ENCODE measurements around the gene CEP135. TPM values are rescaled to one million over a fixed set of nuclear protein-coding genes. Genes with fewer than 3 reads are reported as not detected.

The CEP135 gene, protein sequence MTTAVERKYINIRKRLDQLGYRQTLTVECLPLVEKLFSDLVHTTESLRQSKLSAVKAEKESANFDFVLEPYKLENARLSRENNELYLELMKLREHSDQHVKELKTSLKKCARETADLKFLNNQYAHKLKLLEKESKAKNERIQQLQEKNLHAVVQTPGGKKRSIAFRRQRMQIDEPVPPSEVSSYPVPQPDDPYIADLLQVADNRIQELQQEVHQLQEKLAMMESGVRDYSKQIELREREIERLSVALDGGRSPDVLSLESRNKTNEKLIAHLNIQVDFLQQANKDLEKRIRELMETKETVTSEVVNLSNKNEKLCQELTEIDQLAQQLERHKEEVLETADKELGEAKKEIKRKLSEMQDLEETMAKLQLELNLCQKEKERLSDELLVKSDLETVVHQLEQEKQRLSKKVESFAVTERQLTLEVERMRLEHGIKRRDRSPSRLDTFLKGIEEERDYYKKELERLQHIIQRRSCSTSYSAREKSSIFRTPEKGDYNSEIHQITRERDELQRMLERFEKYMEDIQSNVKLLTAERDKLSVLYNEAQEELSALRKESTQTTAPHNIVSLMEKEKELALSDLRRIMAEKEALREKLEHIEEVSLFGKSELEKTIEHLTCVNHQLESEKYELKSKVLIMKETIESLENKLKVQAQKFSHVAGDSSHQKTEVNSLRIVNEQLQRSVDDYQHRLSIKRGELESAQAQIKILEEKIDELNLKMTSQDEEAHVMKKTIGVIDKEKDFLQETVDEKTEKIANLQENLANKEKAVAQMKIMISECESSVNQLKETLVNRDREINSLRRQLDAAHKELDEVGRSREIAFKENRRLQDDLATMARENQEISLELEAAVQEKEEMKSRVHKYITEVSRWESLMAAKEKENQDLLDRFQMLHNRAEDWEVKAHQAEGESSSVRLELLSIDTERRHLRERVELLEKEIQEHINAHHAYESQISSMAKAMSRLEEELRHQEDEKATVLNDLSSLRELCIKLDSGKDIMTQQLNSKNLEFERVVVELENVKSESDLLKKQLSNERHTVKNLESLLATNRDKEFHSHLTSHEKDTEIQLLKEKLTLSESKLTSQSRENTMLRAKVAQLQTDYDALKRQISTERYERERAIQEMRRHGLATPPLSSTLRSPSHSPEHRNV
- 10 to 100 TPM in 1 of 3 donors, 1 to 10 TPM in 2; 5.8 to 13.0 (median 6.7) TPM for polyA plus RNA-seq

DNA sequence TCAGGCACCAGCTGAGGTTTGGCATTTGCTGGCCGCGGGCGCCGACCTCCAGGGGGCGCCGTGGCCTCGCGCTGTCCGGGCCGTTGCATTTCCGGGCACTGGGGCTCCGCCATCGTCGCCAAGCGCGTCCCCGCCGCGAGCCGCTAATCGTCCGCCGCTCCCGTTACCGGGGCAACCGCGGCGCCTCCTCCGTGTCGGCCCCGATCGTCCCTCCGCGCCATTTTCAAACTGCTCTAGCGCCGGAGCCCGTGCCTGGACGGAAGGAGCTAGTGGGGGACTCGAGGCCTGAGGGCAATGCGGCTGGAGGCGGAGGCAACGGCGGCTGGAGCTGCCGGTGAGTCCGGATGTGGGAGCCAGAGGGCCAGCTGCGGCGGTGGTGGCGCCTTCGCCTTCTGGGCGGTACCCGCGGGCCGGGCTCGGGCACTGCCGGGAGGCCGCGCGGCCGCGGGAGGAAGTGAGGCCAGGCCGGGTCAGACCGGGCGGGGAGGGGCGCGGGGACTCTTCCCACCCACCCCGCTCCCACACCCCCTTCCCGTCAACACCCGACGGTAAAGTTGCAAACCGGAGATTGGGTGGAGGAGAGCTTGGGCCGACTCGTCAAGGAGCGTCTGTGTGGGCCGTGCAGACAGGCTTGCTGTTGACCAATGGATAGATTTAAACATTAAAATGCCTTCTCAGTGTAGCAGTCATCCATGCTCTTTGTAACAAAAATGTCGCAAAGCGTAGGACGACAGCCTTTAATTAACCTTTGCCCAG lies at the start of gene CEP135:
Gene CEP135 (plus strand): TSS at position 220 of the 756 bp plus-strand sequence. CDS start 3,186 bp downstream, outside the sequence.
- peaks cover 6 to 11% (median 10%) of the 10 kb centered on the region in 3 donors for H3K27me3 Mint-ChIP-seq (ENCODE audit: low read depth in 3 of 3)
- H3K4me1 Mint-ChIP-seq, result peaks cover 32 to 47% of the 10 kb centered on the region in 2 donors
- peaks cover 7 to 8% (median 7%) of the 10 kb centered on the region in 3 donors for H3K36me3 Mint-ChIP-seq
- peak within 1 kb of the TSS; percentile 86 to 97 (median 92) for H3K4me3 Mint-ChIP-seq
- H3K9me3 Mint-ChIP-seq, result no peaks in the 10 kb centered on the region
- DNase-seq, result peak; percentile 95 to 97 (median 96)
- peak within 1 kb of the TSS; percentile 86 to 97 (median 94) for H3K27ac Mint-ChIP-seq

DNA sequence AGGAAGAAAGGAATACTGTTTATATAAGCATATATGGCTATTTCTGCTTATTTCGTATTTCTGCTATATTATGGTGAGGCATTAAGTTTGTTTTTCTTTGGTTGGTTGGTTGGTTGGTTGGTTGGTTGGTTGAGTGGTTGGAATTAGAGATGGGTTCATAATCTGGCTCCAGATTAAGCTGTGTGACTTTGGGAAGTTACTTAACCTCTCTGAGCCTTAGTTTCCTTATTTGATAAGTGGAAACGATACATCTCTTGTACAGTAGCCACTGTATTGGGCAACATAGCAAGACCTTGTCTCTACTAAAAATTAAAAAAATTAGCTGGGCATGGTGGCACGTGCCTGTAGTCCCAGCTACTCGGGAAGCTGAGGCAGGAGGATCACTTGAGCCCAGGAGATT lies 46.1 kb upstream of the CEP135 start:
- Mint-ChIP-seq H3K27ac (peak overlapping the region in 1 of 6 donors; percentile 17), H3K27me3 (ENCODE audit: low read depth in 3 of 3) (no peaks in the 10 kb centered on the region), H3K4me1 (peaks cover 6 to 10% of the 10 kb centered on the region in 2 donors), H3K4me3 (no peak overlapping the region), H3K36me3 (peaks cover 8 to 30% (median 25%) of the 10 kb centered on the region in 3 donors), H3K9me3 (no peaks in the 10 kb centered on the region)
- DNase-seq, result no peak

DNA sequence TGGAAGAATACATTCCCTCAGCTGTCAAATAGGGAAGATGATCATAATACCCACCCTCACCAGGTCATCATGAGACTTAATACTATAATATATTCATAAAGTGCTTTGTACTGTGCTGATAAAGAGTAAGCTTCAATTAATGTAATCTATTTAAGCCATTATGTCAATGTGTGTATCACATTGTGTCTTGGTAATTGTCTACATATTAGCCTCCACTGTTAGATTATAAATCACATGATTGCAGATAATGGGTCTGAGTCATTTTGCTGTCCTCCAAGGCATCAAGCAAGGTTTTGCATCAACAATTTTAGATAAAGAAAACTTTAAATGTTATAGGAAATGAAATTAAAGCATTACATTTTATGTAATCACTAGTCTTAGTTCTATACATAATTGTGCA lies 45.2 kb upstream of the CEP135 start:
- Mint-ChIP-seq H3K36me3 (peaks cover 8 to 30% (median 25%) of the 10 kb centered on the region in 3 donors), H3K27me3 (ENCODE audit: low read depth in 3 of 3) (no peaks in the 10 kb centered on the region), H3K27ac (peak overlapping the region in 1 of 6 donors; percentile 10), H3K4me3 (no peak overlapping the region), H3K9me3 (no peaks in the 10 kb centered on the region), H3K4me1 (peaks cover 7 to 13% of the 10 kb centered on the region in 2 donors)
- DNase-seq, result no peak

DNA sequence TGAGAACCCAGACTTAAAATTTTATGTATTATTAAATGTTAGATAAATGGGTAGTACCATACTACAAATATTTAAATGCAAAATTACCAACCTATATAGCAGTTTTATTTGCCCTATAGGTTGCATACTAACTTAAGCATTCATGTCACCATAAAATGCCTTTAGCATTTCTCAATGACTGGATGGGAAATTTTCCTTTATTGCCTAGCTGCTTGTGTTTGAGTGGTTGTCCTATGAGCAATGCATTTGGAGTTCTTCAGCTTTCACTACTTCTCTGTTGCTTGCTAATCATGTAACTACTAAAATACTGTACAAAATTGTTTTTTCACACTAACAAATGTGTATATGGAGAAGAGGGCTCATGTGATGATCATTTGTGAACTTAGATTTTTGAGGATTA lies 44.2 kb upstream of the CEP135 start:
- H3K4me1 Mint-ChIP-seq, result peaks cover 7 to 13% of the 10 kb centered on the region in 2 donors
- H3K27ac Mint-ChIP-seq, result peak overlapping the region in 1 of 6 donors; percentile 53
- peaks cover 8 to 30% (median 30%) of the 10 kb centered on the region in 3 donors for H3K36me3 Mint-ChIP-seq

DNA sequence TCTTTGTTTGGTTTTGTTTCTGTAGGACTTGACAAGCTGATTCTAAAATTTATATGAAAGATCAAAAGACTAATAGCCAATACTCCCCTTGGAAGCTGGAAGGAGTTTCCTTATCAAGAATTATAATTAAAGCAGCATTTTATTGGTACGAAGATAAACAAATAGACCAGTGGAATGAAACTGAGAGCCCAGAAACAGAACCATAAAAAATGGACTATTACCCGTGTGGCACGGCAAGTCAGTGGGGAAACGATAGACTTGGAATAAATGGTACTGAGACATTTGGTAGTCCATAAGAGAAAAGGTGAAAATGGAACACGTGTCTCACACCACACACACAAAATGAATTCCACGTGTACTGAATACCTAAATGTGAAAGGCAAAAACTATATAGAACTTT lies 42.4 kb upstream of the CEP135 start:
- peaks cover 7 to 13% of the 10 kb centered on the region in 2 donors for H3K4me1 Mint-ChIP-seq
- no peak for DNase-seq
- no peaks in the 10 kb centered on the region for H3K9me3 Mint-ChIP-seq
- H3K36me3 Mint-ChIP-seq, result peaks cover 4 to 26% (median 22%) of the 10 kb centered on the region in 3 donors
- H3K27me3 Mint-ChIP-seq (ENCODE audit: low read depth in 3 of 3), result no peaks in the 10 kb centered on the region
- H3K4me3 Mint-ChIP-seq, result no peak overlapping the region
- H3K27ac Mint-ChIP-seq, result no peak overlapping the region

More for the DNA sequence above, 44.2 kb upstream of the CEP135 start:
- DNase-seq, result no peak
- H3K9me3 Mint-ChIP-seq, result no peaks in the 10 kb centered on the region
- no peaks in the 10 kb centered on the region for H3K27me3 Mint-ChIP-seq (ENCODE audit: low read depth in 3 of 3)
- H3K4me3 Mint-ChIP-seq, result no peak overlapping the region

DNA sequence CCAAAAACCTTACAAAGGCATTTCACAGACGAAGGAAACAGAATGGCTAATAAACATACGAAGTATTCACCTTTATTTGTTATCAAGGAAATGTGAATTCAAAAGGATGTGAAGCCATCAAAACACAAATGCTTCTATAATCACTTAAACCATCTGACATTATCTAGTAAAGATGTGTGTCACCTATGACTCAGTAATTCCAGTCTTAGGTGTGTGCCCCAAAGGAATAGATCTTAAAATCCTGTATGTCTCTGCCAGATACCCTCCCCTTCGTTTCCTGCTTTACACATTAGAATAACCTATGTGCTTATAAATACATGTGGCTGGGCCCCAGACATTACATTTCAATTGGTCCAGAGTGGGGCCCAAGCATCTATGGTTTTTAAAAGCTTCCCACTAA lies 41.8 kb upstream of the CEP135 start:
- Mint-ChIP-seq H3K27ac (peak overlapping the region in 4 of 6 donors; percentile 48 to 69 (median 64)), H3K9me3 (no peaks in the 10 kb centered on the region), H3K4me1 (peaks cover 7 to 13% of the 10 kb centered on the region in 2 donors), H3K4me3 (peak overlapping the region in 1 of 5 donors; percentile 36), H3K27me3 (ENCODE audit: low read depth in 3 of 3) (no peaks in the 10 kb centered on the region), H3K36me3 (peaks cover 4 to 26% (median 22%) of the 10 kb centered on the region in 3 donors)
- no peak for DNase-seq

DNA sequence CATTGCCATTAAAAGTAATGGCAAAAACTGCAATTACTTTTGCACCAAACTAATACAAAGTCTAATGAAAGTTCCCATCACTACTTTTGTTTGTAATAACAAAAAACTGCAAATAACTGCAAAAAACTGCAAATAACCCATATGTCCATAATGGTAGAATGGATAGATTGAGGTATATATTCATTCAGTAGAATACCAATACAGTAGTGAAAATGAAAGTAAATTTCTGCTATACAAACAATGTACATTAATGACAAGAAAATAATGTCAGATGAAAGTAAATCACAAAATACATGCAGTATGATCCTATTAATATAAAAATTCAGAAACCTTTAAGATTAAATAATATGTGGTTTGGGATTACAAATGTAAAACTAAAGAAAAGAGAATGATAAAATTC lies 41.3 kb upstream of the CEP135 start:
- DNase-seq, result no peak
- Mint-ChIP-seq H3K4me3 (peak overlapping the region in 4 of 5 donors; percentile 19 to 66 (median 42)), H3K9me3 (no peaks in the 10 kb centered on the region), H3K27ac (peak overlapping the region; percentile 44 to 69 (median 60)), H3K4me1 (peaks cover 7 to 13% of the 10 kb centered on the region in 2 donors), H3K36me3 (peaks cover 4 to 22% (median 20%) of the 10 kb centered on the region in 3 donors), H3K27me3 (ENCODE audit: low read depth in 3 of 3) (no peaks in the 10 kb centered on the region)

DNA sequence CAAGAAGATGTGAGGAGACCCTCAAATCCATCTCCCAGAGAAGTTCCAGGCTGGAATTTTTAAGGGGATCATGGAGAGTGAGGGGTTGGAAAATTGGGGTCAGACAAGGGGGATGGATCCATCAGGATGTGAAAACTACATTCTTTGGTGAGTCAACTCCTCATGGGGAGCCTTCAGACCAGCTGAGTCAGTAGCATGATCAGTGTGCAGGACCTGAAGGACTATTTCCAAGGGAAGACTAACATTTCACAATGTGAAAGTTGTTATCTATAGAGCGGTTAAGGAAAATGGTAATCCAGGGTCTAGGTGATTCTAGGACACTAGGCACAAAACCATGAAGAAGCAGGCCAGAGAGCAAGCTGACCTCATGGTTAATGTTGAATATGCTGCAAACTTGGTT lies 38.6 kb upstream of the CEP135 start:
- H3K9me3 Mint-ChIP-seq, result no peaks in the 10 kb centered on the region
- no peak overlapping the region for H3K4me3 Mint-ChIP-seq
- H3K27ac Mint-ChIP-seq, result no peak overlapping the region
- no peak for DNase-seq
- H3K36me3 Mint-ChIP-seq, result peaks cover 0 to 16% (median 5%) of the 10 kb centered on the region in 3 donors
- no peaks in the 10 kb centered on the region for H3K27me3 Mint-ChIP-seq (ENCODE audit: low read depth in 3 of 3)
- H3K4me1 Mint-ChIP-seq, result peaks cover 7 to 13% of the 10 kb centered on the region in 2 donors

DNA sequence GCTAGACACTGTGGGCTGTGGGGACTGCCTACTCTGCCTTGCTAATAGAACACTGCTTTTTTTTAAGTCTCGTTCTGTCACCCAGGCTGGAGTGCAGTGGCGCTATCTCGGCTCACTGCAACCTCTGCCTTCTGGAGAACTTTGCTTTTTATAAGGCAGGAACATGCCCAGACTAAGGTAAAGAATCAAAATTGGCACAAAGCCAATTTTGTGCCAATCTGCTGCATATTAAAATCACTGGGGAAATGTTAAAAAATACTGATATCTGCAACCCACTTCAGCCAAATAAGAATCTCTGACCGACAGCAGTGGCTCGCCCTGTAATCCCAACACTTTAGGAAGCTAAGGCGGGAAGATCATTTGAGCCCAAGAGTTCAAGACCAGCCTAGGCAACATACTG lies 36.5 kb upstream of the CEP135 start:
- H3K4me3 Mint-ChIP-seq, result no peak overlapping the region
- H3K9me3 Mint-ChIP-seq, result no peaks in the 10 kb centered on the region
- DNase-seq, result no peak
- peaks cover 5 to 7% of the 10 kb centered on the region in 2 donors for H3K4me1 Mint-ChIP-seq
- H3K36me3 Mint-ChIP-seq, result peaks cover 0 to 5% (median 0%) of the 10 kb centered on the region in 3 donors
- H3K27ac Mint-ChIP-seq, result no peak overlapping the region
- H3K27me3 Mint-ChIP-seq (ENCODE audit: low read depth in 3 of 3), result no peaks in the 10 kb centered on the region

DNA sequence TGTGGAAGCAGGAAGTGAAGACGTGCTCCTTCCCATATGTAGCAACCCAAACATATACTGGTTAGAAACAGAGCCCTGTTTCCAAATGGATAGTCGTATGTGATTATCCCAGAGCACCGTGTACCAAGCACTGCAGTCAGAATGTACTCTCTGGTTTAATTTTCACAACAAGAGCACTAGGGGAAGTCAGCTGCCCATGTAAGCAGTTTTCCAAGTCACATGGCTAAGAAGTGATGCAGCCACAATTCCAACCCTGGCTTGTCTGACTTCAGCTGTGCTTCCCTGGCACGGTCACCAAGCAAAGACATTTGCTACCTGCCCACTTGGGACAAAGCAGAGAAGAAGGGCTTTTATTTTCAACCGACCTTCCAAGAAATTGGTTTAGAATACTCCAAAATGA lies 28.2 kb upstream of the CEP135 start:
- no peak overlapping the region for H3K27ac Mint-ChIP-seq
- no peaks in the 10 kb centered on the region for H3K4me1 Mint-ChIP-seq
- H3K9me3 Mint-ChIP-seq, result no peaks in the 10 kb centered on the region
- H3K27me3 Mint-ChIP-seq (ENCODE audit: low read depth in 3 of 3), result peaks cover 0 to 5% (median 4%) of the 10 kb centered on the region in 3 donors
- H3K4me3 Mint-ChIP-seq, result no peak overlapping the region
- peaks cover 0 to 7% (median 0%) of the 10 kb centered on the region in 3 donors for H3K36me3 Mint-ChIP-seq
- no peak for DNase-seq

DNA sequence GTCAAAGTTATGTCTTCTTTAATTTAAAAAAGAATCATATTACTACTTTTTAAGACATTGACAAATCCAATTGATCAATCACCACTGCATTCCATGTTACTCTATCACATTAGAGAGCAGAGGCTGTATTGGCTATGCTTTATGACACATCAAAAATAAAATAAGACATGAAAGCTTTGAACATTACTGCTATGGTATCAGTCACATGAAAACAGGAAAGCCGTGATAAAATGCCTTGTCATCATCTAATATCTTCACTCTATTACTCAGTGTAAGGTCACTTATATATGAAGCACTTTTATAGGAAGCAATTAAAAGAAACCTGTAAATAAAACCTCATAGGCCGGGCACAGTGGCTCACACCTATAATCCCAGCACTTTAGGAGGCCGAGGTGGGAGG lies 27.7 kb upstream of the CEP135 start:
- no peaks in the 10 kb centered on the region for H3K9me3 Mint-ChIP-seq
- no peak for DNase-seq
- no peaks in the 10 kb centered on the region for H3K4me1 Mint-ChIP-seq
- no peak overlapping the region for H3K4me3 Mint-ChIP-seq
- no peak overlapping the region for H3K27ac Mint-ChIP-seq
- H3K36me3 Mint-ChIP-seq, result peaks cover 0 to 7% (median 0%) of the 10 kb centered on the region in 3 donors
- H3K27me3 Mint-ChIP-seq (ENCODE audit: low read depth in 3 of 3), result peaks cover 2 to 5% (median 4%) of the 10 kb centered on the region in 3 donors

DNA sequence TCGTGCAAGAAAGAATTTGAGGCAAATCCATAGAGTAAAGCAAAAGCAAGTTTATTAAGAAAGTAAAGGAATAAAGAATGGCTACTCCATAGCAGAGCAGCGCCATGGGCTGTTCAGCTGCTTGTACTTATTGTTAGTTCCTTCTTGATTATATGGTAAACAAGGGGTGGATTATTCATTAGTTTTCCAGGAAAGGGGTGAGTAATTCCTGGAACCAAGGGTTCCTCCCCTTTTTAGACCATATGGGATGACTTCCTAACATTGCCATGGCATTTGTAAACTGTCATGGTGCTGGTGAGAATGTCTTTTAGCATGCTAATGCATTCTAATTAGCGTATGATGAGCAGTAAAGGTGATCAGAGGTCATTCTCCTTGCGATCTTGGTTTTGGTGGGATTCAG lies 23.5 kb upstream of the CEP135 start:
- Mint-ChIP-seq H3K27ac (no peak overlapping the region), H3K4me3 (no peak overlapping the region), H3K4me1 (no peaks in the 10 kb centered on the region), H3K27me3 (ENCODE audit: low read depth in 3 of 3) (peaks cover 0 to 5% (median 2%) of the 10 kb centered on the region in 3 donors), H3K36me3 (no peaks in the 10 kb centered on the region), H3K9me3 (no peaks in the 10 kb centered on the region)
- DNase-seq, result no peak

- Mint-ChIP-seq H3K9me3 (no peaks in the 10 kb centered on the region), H3K4me1 (no peaks in the 10 kb centered on the region), H3K27me3 (ENCODE audit: low read depth in 3 of 3) (peaks cover 0 to 4% (median 2%) of the 10 kb centered on the region in 3 donors), H3K36me3 (no peaks in the 10 kb centered on the region), H3K27ac (no peak overlapping the region), H3K4me3 (no peak overlapping the region)
- DNase-seq, result no peak
These were observed 22.1 kb upstream of the CEP135 start for GRCh38 chr4:55926610-55927009.
